Upper lobe of left lung (tissue), 6 donors: ENCODE data around the gene SMYD3. TPM values are rescaled to one million over a fixed set of nuclear protein-coding genes. Genes with fewer than 3 reads are reported as not detected.
"Not testable (repeated sequence)": the region's sequence is repeated elsewhere in the genome, so short reads cannot be mapped to it uniquely, and the experiment has no call there.

Experiments used
- ATAC-seq, 2 donors: fragments of 200-7000 bp; cut with Tn5 transposase; one replicate each; pipeline ENCODE4 v1.9.1; 2022; ENCODE audit warnings: mild to moderate bottlenecking in 2 of 2, moderate library complexity in 2 of 2; ENCODE audit not compliant: low FRiP score in 2 of 2
- DNase-seq, 2 donors: peaks; one replicate each; pipeline ENCODE4 v3.0.0-alpha.2; 2019 to 2020
- H3K27ac ChIP-seq, 4 donors: fragments of 200-600 bp; sonication (generic); one replicate each; pipeline ENCODE4 v1.5.1; 2016 to 2019
- H3K27me3 ChIP-seq, 4 donors: fragments of 200-600 bp; sonication (generic); one replicate each; pipeline ENCODE4 v1.5.1; 2017 to 2019
- H3K36me3 ChIP-seq, 4 donors: fragments of 200-600 bp; sonication (generic); one replicate each; pipeline ENCODE4 v1.5.1; 2016 to 2019
- H3K4me1 ChIP-seq, 4 donors: fragments of 200-600 bp; sonication (generic); one replicate each; pipeline ENCODE4 v1.5.1; 2018 to 2019
- H3K4me3 ChIP-seq, 4 donors: fragments of 200-600 bp; sonication (generic); one replicate each; pipeline ENCODE4 v1.5.1; 2017 to 2019; ENCODE audit warnings: mild to moderate bottlenecking in 2 of 4, moderate library complexity in 1 of 4
- H3K9me3 ChIP-seq, 4 donors: fragments of 200-600 bp; sonication (generic); one replicate each; pipeline ENCODE4 v1.5.1; 2018 to 2019
- CTCF ChIP-seq, 6 experiments: fragments of 450-650 bp in 4 of 6; fragments of 200-600 bp in 2 of 6; sonication (generic) in 2 of 6; IDR thresholded peaks; one replicate each; pipeline ENCODE4 v1.5.1; 2016 to 2019; ENCODE audit warnings: antibody characterized with exemption in 6 of 6
- EP300 ChIP-seq, 4 donors: sonication (generic); formaldehyde crosslinking; IDR thresholded peaks; one replicate each; pipeline ENCODE4 v1.5.1; 2017; ENCODE audit warnings: antibody characterized with exemption in 4 of 4, control low read depth in 2 of 4
- POLR2A ChIP-seq, 4 donors: fragments of 450-650 bp; IDR thresholded peaks; one replicate each; pipeline ENCODE4 v1.5.1; 2016 to 2017; ENCODE audit warnings: antibody characterized with exemption in 4 of 4, mild to moderate bottlenecking in 2 of 4
- POLR2AphosphoS5 ChIP-seq, 2 donors: sonication (generic); formaldehyde crosslinking; IDR thresholded peaks; one replicate each; pipeline ENCODE4 v1.5.1; 2017; ENCODE audit warnings: antibody characterized with exemption in 2 of 2
- whole genome bisulfite sequencing, 2 donors: methylation state at CpG; one replicate each; pipeline ENCODE4 v1.1.5; 2017 to 2018; 5-methylcytosine and 5-hydroxymethylcytosine counted together
- total RNA-seq, 6 donors: library from RNA; depleted of rRNA in 4 of 6; stranded (reverse); fragments of >200 nt in 4 of 6; gene quantifications; one replicate each; pipeline versions ENCODE4 v1.1.0 to v1.2.1, GENCODE V29; 2016 to 2021
- donor health status: DM: no; HTN: no; CAD: no; lungs with moderate emphysema.
- donor health status: DM: no; HTN: yes; CAD: no; lungs with severe emphysema.

SMYD3 gene
- total RNA-seq, 6 donors from 2014 or later: 22.7 to 109 (median 34.0) TPM

GRCh38 chr1:245942856-245943255, 564.2 kb downstream of the SMYD3 start:
- H3K36me3 ChIP-seq: no peaks in the 10 kb centered on the region
- H3K27ac ChIP-seq: no peak overlapping the region
- no peak for DNase-seq
- ATAC-seq: no peak
- no peaks in the 10 kb centered on the region for H3K4me1 ChIP-seq
- H3K9me3 ChIP-seq: peaks cover 0 to 4% (median 0%) of the 10 kb centered on the region in 4 donors
- no peak for TF ChIP-seq CTCF (IDR thresholded peaks at IDR 0.05)
- TF ChIP-seq EP300 (IDR thresholded peaks at IDR 0.05): no peak
- no peak for TF ChIP-seq POLR2AphosphoS5 (IDR thresholded peaks at IDR 0.05)
- TF ChIP-seq POLR2A (IDR thresholded peaks at IDR 0.05): no peak
- no peaks in the 10 kb centered on the region for H3K27me3 ChIP-seq
- no peak overlapping the region for H3K4me3 ChIP-seq
- WGBS, 2 donors: 85 to 89% methylated on average over 3 of the region's 3 CpGs

GRCh38 chr1:245941771-245942170, 565.3 kb downstream of the SMYD3 start:
- H3K9me3 ChIP-seq, DNase-seq: not testable (repeated sequence)

DNA sequence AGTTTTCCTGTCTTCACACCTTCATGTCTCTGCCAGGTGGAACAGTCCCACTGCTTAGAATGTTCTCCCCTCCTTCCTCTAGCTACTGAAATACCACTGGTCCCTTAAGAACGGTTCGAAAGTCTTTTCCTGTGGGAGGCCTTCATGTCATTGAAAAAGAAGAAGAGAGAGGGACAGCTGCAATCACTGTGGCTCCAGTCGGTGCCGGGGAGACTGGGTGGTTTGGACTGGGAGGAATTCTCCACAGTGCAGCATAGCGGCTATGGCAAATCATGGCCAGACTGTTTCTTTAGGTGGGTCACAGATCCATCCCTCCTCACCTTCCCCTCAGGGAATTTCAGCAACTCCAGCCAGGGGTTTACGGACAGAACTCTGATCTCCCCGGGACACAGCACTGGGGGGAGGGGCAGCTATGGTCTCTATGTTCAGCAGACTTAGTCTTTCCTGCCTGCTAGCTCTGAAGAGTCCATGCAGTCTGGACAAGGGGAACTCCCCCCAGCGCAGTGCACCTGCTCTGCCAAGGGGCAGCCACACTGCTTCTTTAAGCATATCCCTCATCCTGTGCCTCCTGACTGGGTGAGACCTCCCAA, 567.2 kb downstream of the SMYD3 start:
- TF ChIP-seq EP300 (IDR thresholded peaks at IDR 0.05) (no peak), POLR2AphosphoS5 (IDR thresholded peaks at IDR 0.05) (no peak), POLR2A (IDR thresholded peaks at IDR 0.05) (no peak), CTCF (IDR thresholded peaks at IDR 0.05) (no peak)
- Histone ChIP-seq H3K36me3 (no peaks in the 10 kb centered on the region), H3K27ac (no peak overlapping the region), H3K4me1 (no peaks in the 10 kb centered on the region), H3K9me3 (peaks cover 0 to under 1% (median 0%) of the 10 kb centered on the region in 4 donors), H3K27me3 (no peaks in the 10 kb centered on the region), H3K4me3 (no peak overlapping the region)
- peak in 1 of 2 donors; percentile 63 for ATAC-seq
- WGBS, 2 donors: 63 to 78% methylated on average over 6 to 8 of the region's 8 CpGs
- DNase-seq: no peak

More at GRCh38 chr1:245941771-245942170, 565.3 kb downstream of the SMYD3 start:
- H3K4me1 ChIP-seq, H3K27me3 ChIP-seq, ATAC-seq, H3K27ac ChIP-seq, H3K36me3 ChIP-seq, H3K4me3 ChIP-seq: not testable (repeated sequence)
- 77 to 80% methylated on average over 1 of the region's 1 CpG for WGBS, 2 donors

GRCh38 chr1:245938046-245938435, 569.0 kb downstream of the SMYD3 start:
- no peak overlapping the region for H3K27ac ChIP-seq
- DNase-seq (no peak), ATAC-seq (no peak)
- H3K9me3 ChIP-seq: no peaks in the 10 kb centered on the region
- no peaks in the 10 kb centered on the region for H3K4me1 ChIP-seq
- no peak for TF ChIP-seq CTCF (IDR thresholded peaks at IDR 0.05)
- TF ChIP-seq EP300 (IDR thresholded peaks at IDR 0.05): no peak
- no peak for TF ChIP-seq POLR2A (IDR thresholded peaks at IDR 0.05)
- no peak for TF ChIP-seq POLR2AphosphoS5 (IDR thresholded peaks at IDR 0.05)
- H3K4me3 ChIP-seq: no peak overlapping the region
- no peaks in the 10 kb centered on the region for H3K27me3 ChIP-seq
- 95 to 96% methylated on average over 6 to 8 of the region's 8 CpGs for WGBS, 2 donors
- H3K36me3 ChIP-seq: no peaks in the 10 kb centered on the region

GRCh38 chr1:245937316-245938045, 569.6 kb downstream of the SMYD3 start:
- no peak for ATAC-seq
- TF ChIP-seq POLR2AphosphoS5 (IDR thresholded peaks at IDR 0.05): no peak
- no peak for TF ChIP-seq POLR2A (IDR thresholded peaks at IDR 0.05)
- no peak for TF ChIP-seq CTCF (IDR thresholded peaks at IDR 0.05)
- no peak for TF ChIP-seq EP300 (IDR thresholded peaks at IDR 0.05)
- no peaks in the 10 kb centered on the region for H3K27me3 ChIP-seq
- DNase-seq: no peak
- 89 to 95% methylated on average over 8 of the region's 8 CpGs for WGBS, 2 donors
- H3K4me3 ChIP-seq: no peak overlapping the region
- no peaks in the 10 kb centered on the region for H3K4me1 ChIP-seq
- no peaks in the 10 kb centered on the region for H3K36me3 ChIP-seq
- no peaks in the 10 kb centered on the region for H3K9me3 ChIP-seq
- no peak overlapping the region for H3K27ac ChIP-seq
